Ishikawa (cell line): ENCODE data around the gene ZNF41.

ENCODE experiments used
- CEBPB ChIP-seq: IDR thresholded peaks from 2 replicates; pipeline ENCODE4 v1.6.1; 2012
- CREB1 ChIP-seq: IDR thresholded peaks from 2 replicates; pipeline ENCODE4 v1.6.1; 2012; ENCODE audit warnings: low read depth
- EGR1 ChIP-seq: IDR thresholded peaks from 2 replicates; pipeline ENCODE4 v1.6.1; 2012
- EP300 ChIP-seq: IDR thresholded peaks from 2 replicates; pipeline ENCODE4 v1.6.1; 2012; ENCODE audit warnings: borderline replicate concordance
- FOXM1 ChIP-seq: IDR thresholded peaks from 2 replicates; pipeline ENCODE4 v1.6.1; 2012; ENCODE audit warnings: low read depth, borderline replicate concordance
- MAX ChIP-seq: IDR thresholded peaks from 2 replicates; pipeline ENCODE4 v1.6.1; 2012
- NFIC ChIP-seq: IDR thresholded peaks from 2 replicates; pipeline ENCODE4 v1.6.1; 2012
- RAD21 ChIP-seq: IDR thresholded peaks from 2 replicates; pipeline ENCODE4 v1.6.1; 2012; ENCODE audit warnings: low read depth
- TAF1 ChIP-seq: IDR thresholded peaks from 2 replicates; pipeline ENCODE4 v1.6.1; 2012; ENCODE audit warnings: low read depth, mild to moderate bottlenecking
- TCF12 ChIP-seq: IDR thresholded peaks from 2 replicates; pipeline ENCODE4 v1.6.1; 2012; ENCODE audit warnings: low read depth
- TEAD4 ChIP-seq: IDR thresholded peaks from 2 replicates; pipeline ENCODE4 v1.6.1; 2012
- YY1 ChIP-seq: IDR thresholded peaks from 2 replicates; pipeline ENCODE4 v1.6.1; 2012; ENCODE audit warnings: low read depth
- ZBTB7A ChIP-seq: IDR thresholded peaks from 2 replicates; pipeline ENCODE4 v1.6.1; 2012; ENCODE audit warnings: low read depth
- TF ChIP-seq, protein P1 (sequence below): IDR thresholded peaks from 2 replicates; pipeline ENCODE4 v1.6.1; 2012
- TF ChIP-seq, protein P2 (sequence below): IDR thresholded peaks from 2 replicates; pipeline ENCODE4 v1.6.1; 2012; ENCODE audit warnings: low read depth, mild to moderate bottlenecking

Gene ZNF41

DNA sequence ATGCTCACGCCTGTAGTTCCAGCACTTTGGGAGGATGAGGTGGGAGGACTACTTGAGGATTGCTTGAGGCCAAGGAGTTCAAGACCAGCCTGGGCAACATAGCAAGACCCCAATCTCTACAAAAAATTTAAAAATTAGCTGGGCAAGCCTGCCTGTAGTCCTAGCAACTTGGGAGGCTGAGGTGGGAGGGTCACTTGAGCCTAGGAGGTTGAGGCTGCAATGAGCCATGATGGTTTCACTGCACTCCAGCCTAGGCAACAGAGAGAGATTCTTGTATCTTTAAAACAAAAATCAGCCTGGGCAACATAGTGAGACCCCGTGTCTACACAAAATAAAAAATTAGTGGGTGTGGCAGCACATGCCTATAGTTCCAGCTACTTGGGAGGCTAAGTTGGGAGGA is 1.9 kb downstream of the ZNF41 start:
- no peak for TF ChIP-seq RAD21
- TF ChIP-seq, protein P1, sequence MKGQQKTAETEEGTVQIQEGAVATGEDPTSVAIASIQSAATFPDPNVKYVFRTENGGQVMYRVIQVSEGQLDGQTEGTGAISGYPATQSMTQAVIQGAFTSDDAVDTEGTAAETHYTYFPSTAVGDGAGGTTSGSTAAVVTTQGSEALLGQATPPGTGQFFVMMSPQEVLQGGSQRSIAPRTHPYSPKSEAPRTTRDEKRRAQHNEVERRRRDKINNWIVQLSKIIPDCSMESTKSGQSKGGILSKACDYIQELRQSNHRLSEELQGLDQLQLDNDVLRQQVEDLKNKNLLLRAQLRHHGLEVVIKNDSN, result no peak
- no peak for TF ChIP-seq FOXM1
- no peak for TF ChIP-seq CEBPB
- TF ChIP-seq EP300, result no peak
- no peak for TF ChIP-seq TAF1
- no peak for TF ChIP-seq EGR1
- no peak for TF ChIP-seq TCF12
- TF ChIP-seq YY1, result no peak
- TF ChIP-seq NFIC, result no peak
- TF ChIP-seq, protein P2, sequence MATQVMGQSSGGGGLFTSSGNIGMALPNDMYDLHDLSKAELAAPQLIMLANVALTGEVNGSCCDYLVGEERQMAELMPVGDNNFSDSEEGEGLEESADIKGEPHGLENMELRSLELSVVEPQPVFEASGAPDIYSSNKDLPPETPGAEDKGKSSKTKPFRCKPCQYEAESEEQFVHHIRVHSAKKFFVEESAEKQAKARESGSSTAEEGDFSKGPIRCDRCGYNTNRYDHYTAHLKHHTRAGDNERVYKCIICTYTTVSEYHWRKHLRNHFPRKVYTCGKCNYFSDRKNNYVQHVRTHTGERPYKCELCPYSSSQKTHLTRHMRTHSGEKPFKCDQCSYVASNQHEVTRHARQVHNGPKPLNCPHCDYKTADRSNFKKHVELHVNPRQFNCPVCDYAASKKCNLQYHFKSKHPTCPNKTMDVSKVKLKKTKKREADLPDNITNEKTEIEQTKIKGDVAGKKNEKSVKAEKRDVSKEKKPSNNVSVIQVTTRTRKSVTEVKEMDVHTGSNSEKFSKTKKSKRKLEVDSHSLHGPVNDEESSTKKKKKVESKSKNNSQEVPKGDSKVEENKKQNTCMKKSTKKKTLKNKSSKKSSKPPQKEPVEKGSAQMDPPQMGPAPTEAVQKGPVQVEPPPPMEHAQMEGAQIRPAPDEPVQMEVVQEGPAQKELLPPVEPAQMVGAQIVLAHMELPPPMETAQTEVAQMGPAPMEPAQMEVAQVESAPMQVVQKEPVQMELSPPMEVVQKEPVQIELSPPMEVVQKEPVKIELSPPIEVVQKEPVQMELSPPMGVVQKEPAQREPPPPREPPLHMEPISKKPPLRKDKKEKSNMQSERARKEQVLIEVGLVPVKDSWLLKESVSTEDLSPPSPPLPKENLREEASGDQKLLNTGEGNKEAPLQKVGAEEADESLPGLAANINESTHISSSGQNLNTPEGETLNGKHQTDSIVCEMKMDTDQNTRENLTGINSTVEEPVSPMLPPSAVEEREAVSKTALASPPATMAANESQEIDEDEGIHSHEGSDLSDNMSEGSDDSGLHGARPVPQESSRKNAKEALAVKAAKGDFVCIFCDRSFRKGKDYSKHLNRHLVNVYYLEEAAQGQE, result no peak
- TF ChIP-seq TEAD4, result no peak
- TF ChIP-seq CREB1, result no peak
- TF ChIP-seq MAX, result no peak
- no peak for TF ChIP-seq ZBTB7A

- TF ChIP-seq EGR1 (no peak), TEAD4 (no peak), CREB1 (no peak), ZBTB7A (no peak), TAF1 (no peak), YY1 (no peak)
These were observed 2.4 kb downstream of the ZNF41 start for GRCh38 chrX:47480576-47480975.

- TF ChIP-seq RAD21 (no peak), CEBPB (no peak), NFIC (no peak), MAX (no peak), TEAD4 (no peak), CREB1 (no peak), EP300 (no peak), FOXM1 (no peak), TCF12 (no peak)
These were observed 7.5 kb downstream of the ZNF41 start for GRCh38 chrX:47475476-47475875.

DNA sequence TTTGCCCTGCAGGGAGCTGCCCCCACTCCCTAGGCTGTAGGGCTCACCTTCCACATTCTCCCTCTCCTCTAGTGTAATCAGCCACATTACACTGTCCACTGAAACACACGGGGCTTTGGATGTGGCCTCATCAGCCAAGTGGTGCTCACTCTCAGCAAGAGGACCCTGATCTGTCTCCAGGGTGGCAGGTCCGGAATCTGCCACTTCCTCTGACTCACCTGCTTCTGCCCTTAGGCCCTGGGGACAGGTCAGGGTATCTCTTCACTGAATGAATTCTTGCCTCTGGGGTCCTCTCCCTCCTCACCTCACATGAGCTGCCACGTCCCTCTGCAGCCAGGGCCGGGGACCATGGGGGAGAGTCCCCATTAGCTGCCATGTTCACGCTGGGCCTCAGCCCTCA is 15.9 kb downstream of the ZNF41 start:
- TF ChIP-seq TEAD4, result no peak
- no peak for TF ChIP-seq MAX
- no peak for TF ChIP-seq TAF1
- TF ChIP-seq, protein P1, result no peak
- no peak for TF ChIP-seq EGR1

DNA sequence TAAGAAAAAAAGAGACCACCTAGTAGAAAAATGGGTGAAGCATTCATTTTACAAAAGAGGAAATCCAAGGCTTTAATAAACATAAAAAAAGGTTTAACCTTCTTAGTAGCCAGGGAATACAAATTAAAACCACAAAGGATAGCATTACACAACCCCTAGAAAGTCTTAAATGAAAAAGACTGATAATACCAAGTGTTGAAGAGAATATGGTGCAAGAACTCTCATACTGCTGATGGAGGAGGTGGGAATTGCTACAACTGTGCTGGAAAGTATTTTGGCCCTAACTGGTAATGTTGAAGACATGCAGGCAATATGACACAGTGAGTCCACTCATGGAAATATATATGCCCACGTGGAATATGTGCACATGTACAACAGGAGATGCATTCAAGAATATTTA is 22.5 kb downstream of the ZNF41 start:
- no peak for TF ChIP-seq TAF1
- TF ChIP-seq, protein P1, result no peak
- no peak for TF ChIP-seq CREB1
- no peak for TF ChIP-seq CEBPB
- TF ChIP-seq EGR1, result no peak
- TF ChIP-seq MAX, result no peak
- no peak for TF ChIP-seq TEAD4
- TF ChIP-seq NFIC, result no peak
- TF ChIP-seq EP300, result no peak
- TF ChIP-seq, protein P2, result no peak
- no peak for TF ChIP-seq RAD21
- TF ChIP-seq FOXM1, result no peak
- TF ChIP-seq ZBTB7A, result no peak
- TF ChIP-seq YY1, result no peak
- TF ChIP-seq TCF12, result no peak
